K562 treated with DMSO at 1 percent for 24 hours (cell line): ENCODE results near the gene ZNF157. TPM values are rescaled to one million over a fixed set of nuclear protein-coding genes. Genes with fewer than 3 reads are reported as not detected.

Experiments used
- total RNA-seq: library from RNA; unstranded; fragments of 300-600 nt; gene quantifications from 2 replicates; pipeline ENCODE4 v1.2.3, GENCODE V29; 2022; ENCODE audit warnings: low read depth; ENCODE audit not compliant: insufficient read depth

The ZNF157 gene
- total RNA-seq: not detected in 2 replicates

GRCh38 chrX:47370278-47370677 lies at the start of gene ZNF157:
ZNF157 (plus strand) TSS chrX:47370578; CDS start chrX:47370669, 91 bp downstream.

Other genes starting within 250 kb of the ZNF157 start
- 202 and 211 TPM in 2 replicates for gene NDUFB11, start 225.9 kb upstream of the ZNF157 start, total RNA-seq
- 69.2 and 75.5 TPM in 2 replicates for gene RBM10, start 225.4 kb upstream of the ZNF157 start, total RNA-seq
- 270 and 283 TPM in 2 replicates for gene UBA1, start 176.7 kb upstream of the ZNF157 start, total RNA-seq
- gene CDK16, start 151.9 kb upstream of the ZNF157 start, total RNA-seq: 89.8 and 92.4 TPM in 2 replicates
- gene USP11, start 137.6 kb upstream of the ZNF157 start, total RNA-seq: 46.2 and 47.7 TPM in 2 replicates
- gene ZNF41, start 112.6 kb downstream of the ZNF157 start, total RNA-seq: 2.5 and 3.7 TPM in 2 replicates
- 49.3 and 55.0 TPM in 2 replicates for gene ARAF, start 190.6 kb downstream of the ZNF157 start, total RNA-seq
- gene TIMP1, start 211.9 kb downstream of the ZNF157 start, total RNA-seq: 328 and 339 TPM in 2 replicates
- gene SYN1, start 249.3 kb downstream of the ZNF157 start, total RNA-seq: 0.68 and 0.72 TPM in 2 replicates